HG03342 (cell line): ENCODE results near the gene WWC2.
A peak's percentile ranks its signal among the peaks of the same experiment; 100 is the strongest.

Experiments used
- ATAC-seq: cut with Tn5 transposase; IDR thresholded peaks from one replicate; pipeline ENCODE4 v1.9.1; 2021; ENCODE audit warnings: mild to moderate bottlenecking, moderate library complexity; ENCODE audit not compliant: unreplicated experiment

Gene WWC2

DNA sequence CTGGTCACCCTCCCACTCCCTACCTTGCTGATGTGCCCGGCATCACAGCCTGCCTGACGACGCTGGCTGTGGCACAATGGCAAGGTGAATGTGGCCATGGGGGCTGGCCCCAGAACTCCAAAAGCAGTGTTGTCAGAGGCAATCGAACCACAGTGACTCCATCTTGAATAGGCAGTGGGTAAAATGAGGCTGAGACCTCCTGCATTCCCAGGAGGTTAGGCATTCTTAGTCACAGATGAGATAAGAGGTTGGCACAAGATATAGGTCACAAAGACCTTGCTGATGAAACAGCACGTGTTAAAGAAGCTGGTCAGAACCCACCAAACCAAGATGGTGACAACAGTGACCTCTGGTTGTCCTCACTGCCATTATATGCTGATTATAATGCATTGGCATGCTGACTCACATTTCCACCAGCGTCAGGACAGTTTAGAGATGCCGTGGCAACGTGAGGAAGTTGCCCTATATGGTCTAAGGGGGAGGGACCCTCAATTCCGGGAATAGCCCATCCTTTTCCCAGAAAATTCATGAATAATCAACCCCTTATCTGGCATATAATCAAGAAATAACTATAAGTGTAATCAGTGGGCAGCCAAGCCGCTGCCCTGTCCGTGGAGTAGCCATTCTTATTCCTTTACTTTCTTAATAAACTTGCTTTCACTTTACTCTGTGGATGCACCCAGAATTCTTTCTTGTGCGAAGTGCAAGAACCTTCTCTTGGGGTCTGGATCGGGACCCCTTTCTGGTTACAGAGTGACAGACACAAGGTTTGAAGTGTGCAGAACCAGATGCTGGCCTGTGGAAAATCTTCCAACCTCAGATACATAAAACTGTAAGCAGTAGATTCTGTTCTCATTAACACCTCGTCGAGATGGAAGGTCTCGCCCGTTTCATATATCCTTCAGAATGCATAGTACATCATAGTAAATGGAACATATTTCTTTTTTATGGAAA, 249.9 kb downstream of the WWC2 start:
- peak; percentile 47 for ATAC-seq

DNA sequence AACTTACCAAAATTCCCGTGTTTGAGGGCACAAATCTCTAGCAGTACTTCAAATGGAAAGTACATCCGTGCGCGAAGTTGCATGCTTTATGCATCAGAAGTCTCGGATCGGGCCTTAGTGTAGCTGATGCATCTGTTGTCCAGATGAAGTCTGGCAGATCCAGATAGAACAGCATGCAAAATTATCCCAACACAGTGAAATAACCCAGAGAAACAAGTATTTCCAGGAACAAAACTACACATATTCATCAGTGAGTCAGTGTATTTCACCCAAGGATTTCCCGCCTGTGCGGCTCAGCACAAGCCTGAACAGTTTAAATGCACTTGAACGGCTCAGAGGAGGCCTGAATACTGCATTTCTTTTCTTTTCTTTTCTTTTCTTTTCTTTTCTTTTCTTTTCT, 250.6 kb downstream of the WWC2 start:
- ATAC-seq: no peak

DNA sequence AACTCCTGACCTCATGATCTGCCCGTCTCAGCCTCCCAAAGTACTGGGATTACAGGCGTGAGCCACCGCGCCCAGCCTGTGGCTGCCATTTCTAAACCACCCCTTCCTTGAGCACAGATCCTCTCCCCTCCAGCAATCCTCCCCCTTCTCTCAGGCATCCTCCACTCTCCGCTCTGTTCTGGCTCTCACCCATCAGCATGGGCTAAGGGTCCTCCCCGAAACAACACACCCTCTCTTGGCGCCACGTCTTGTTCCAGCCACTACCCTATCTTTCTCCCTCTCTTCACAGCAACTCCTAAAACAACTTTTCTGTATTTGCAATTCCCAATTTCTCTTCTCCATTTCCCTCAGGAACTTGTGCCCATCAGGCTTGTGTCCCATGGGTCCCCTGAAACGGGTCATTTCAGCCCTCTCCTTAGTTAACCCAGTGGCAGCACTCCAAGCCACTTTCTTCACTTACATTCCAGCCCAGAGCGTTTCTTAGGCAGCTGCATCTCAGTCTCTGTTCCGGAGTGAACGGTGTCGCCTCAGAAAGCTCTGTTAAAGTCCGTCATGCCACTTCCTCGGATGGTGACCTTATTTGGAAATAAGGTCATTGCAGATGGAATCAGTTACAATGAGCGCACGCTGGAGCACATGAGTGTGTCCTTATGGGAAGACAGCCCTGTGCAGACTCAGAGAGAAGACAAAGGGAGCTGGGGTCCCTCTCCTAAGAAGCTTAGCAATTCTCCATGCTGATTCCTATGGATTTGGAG, 251.4 kb downstream of the WWC2 start:
- no peak for ATAC-seq

DNA sequence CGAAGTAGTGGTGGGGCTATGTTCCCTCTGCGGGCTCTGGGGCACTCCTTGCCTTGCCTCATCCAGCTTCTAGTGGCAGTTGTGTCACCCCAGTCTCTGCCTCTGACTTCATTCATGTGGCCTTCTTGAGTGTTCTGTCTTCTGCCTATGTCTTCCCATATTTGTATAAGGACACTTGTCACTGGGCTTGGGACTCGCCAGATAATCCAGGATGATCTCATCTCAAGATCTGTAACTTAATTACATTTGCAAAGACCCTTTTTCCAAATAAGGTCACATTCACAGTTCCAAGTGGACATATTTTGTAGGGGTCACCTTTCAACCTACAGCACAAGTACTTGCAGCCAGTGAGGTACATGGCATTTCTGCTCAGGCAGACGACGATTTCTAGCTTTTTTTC, 253.5 kb downstream of the WWC2 start:
- no peak for ATAC-seq

DNA sequence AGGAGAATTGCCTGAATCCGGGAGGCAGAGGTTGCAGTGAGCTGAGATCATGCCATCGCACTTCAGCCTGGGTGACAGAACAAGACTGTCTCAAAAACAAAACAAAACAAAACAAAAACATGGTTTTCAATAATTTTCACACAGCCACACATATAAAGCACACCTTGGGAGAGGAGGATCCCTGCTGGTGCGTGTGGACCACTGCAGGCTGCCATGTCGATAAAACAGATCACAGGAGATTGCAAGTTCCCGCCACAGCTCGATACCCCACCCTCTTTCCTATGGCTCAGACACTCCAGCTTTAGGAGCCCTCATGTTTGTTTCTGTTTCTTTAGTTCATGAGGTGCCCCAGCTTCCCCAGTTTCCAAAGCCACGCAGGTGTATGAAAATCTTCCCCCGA, 254.5 kb downstream of the WWC2 start:
- ATAC-seq: no peak

DNA sequence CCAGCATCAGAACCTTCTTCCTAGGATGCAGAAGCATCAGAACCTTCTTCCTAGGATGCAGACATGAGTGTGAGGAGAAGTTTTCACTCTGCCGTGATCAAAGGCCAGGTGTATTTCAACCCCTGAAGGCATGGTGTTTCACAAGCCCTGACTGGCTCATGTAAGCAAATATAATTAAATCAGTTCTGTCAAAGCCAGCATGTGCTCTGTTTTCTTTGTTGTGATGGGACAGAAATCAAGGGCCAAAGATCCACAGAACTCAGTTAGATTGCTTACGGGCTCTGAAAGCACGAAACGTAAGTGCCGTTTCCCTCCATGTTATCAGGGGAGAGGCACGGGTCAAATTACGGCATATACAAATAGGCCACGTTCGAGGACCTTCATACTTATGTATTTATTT, 255.2 kb downstream of the WWC2 start:
- no peak for ATAC-seq

DNA sequence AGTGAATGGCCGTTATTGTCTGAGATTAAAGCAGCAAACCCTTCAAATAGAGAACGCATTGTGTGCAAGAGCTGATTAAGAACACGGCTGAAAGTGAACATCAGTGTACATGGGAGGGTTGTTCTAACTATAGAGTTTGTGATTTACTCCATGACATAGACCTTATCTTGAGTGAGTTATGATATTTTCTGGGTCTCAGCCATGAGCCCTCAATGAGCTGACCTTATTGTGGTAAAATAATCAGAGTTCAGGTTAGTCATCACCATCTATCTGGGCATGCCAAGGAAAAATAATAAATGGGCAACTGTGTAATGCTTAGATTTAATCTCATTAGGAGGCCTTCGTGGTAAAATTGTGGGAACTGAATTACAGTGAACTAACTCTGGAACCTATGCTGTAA, 256.3 kb downstream of the WWC2 start:
- no peak for ATAC-seq

DNA sequence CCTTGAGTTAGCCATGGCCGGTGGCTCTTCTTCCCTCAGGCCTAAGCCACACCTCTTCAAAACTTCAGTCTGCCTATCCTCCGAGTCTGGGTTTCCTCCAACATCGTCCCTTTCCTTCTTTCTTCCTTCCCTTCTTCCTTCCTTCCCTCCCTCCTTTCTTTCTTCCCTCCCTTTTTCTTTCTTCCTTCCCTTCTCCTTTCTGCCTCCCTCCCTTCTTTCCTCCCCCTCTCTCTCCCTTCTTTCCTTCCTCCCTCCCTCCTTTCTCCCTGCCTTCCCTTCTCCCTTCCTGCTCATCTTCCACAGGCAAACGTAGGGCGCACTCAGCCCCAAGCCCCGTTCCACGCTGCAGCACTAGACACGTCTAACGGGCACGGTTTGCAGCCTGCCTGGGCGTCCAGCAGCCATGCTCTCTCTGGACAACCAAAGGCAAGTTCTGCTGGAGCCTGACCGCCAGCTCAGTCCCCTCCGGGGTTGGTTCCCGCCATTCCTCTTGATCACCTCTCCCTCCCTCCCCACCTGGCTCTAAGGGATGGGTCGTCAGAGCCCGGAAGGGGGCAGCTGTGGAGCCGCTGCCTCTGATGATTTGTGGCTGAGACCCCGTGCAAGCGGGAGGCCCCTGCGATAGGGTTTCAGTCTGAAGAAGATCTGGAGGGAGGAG, 257.2 kb downstream of the WWC2 start:
- ATAC-seq: no peak

DNA sequence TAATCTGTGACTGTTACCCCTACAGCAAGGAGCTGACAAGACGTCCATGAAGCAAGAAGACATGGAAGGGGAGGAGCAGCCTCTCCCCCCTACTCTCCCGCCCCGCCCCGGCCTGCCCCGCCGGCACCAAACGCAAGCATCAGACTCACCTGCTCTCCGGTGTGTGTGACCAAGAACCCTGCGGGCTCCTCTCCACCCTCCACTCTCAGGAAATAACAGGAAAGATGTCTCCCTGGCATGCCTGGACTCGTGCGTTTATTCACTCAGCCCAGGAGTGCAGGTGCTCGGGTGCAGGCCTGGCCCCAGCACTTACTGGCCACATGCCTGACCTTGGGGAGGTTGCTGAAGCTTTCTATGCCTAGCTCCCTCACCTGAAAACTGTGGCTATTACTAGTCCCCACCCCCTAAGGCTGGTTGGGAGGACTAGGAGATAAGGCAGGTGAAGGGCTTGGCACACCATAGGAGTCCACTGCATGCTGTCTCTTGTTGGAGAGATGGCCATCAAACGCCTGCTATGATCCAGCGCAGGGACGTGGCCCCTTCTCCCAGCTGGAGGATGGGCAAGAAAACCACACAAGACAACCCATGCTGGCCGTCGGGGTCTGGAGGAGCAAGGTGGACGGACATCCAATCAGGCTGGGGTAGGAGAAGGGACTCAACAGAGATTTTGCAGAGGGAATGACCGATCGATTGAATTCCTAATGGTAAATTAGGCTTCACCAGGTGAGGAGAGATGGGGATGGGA, 258.0 kb downstream of the WWC2 start:
- no peak for ATAC-seq

DNA sequence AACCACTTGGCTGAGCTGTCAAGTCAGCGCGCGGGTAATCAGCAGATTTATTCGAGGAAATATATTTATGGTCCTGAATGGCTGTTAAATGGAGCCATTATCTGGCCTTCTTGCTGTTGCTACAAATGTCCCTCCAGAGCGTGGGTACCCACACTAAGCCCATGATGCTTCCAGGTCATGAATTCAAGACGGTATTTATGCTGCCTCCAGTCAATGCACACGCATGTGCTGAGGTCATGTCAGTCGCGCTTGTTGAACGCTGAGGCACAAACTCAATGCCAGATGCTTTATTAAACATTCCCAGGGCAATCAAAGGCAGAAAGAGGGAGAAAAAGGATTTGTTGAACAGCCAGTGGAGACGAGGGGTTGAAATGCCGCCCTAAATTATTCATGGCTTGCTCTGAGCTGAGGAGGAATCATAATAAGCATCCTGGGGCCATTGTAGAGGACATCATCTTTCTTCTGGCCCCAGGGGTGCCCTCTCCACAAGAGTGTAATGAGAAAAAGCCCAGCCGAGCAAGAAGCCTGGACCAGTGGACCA, 259.2 kb downstream of the WWC2 start:
- no peak for ATAC-seq

DNA sequence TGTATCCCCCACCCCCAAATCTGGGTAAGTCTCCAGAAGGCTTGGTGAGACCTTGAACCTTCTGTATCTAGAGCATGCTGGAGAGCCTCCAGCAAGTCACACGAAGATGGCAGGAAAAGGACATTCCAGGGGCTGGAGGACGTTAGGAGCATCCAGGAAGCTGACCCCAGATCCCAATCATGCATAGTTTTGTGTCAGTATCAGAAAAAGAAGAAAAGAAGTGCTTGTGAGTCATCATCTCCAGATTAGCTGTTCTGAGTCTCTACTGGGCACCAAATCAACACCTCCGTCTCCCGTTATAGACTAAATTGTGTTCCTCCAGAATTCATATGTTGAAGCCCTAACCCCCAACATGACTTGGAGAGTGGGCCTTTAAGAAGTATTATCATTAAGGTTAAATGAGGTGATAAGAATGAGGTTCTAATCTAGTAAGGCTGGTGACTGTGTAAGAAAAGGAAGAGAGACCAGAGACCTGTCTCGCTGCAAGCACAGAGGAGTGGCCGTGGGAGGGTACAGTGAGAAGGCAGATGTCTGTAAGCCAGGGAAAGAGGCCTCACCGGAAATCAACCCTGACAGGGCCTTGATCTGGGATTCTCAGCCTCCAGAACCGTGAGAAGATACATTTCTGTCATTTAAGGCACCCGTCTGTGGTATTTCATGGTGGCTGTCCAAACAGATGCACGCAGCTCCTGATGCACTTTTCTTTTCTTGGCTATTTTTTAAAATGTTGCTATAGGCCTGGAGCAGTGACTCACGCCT, 261.3 kb downstream of the WWC2 start:
- no peak for ATAC-seq

DNA sequence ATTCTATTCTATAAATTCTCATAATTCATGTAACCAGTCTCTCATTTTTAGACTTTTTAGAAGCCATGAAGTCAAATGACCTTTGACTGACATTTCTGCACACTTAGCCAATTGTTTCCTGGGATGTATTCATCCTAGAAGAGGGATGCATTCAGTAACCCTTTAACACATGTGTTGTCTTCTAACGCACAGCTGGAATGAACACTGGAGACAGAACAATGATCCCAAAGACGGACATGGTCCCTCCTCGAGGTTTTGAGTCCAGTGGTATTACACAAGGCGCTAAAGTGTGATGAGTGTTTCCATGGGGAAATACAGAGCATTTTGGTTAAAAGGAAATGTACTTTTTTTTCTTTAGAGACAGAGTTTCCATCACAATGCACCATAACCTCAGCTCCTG, 263.0 kb downstream of the WWC2 start:
- ATAC-seq: no peak

DNA sequence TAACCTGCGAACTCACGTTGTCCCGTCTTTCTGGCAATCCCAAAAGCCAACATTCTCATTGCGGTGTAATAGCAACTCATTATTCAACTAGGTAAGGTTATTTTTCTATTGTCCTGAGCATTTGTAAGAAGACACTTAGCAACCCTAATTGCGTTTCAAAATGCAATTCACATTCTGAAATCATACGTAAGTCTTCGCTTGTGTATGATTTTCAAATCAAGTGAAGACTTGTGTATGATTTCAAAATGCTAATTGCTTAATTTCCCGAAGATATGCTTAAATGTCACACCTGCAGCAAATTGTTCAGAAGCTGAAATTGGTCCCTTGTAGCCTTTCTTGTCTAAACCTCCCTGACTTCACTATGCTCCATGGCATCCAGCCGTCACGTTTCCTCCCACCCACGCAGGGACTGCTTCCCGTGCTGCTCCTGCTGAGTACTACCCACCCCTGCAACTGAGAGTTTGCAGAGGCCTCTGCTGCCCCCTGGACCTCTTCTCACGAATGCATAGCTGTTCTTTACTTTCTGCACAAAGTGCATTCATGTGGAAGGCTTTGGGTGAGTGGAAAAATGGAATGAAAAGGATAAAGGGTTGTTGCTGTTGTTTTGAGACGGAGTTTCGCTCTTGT, 264.0 kb downstream of the WWC2 start:
- no peak for ATAC-seq

DNA sequence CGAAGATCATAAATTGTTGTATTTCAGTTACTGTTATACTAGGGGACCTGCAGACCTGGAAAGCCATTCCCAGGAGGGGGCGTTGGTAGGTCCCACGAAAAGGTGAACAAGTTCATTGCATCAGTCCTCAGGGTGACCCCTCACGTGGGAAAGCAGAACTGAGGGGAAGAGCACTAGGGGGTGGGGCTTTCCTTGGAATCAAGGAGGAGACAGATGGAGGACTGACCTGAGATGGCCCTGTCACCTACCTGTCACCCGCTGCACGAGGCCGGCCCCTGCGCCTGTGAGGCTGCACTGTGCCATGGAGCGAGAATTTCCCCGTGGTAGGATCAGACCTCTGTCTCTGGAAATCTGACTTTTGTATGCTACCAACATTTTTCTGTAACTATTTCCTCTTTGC, 265.0 kb downstream of the WWC2 start:
- no peak for ATAC-seq

DNA sequence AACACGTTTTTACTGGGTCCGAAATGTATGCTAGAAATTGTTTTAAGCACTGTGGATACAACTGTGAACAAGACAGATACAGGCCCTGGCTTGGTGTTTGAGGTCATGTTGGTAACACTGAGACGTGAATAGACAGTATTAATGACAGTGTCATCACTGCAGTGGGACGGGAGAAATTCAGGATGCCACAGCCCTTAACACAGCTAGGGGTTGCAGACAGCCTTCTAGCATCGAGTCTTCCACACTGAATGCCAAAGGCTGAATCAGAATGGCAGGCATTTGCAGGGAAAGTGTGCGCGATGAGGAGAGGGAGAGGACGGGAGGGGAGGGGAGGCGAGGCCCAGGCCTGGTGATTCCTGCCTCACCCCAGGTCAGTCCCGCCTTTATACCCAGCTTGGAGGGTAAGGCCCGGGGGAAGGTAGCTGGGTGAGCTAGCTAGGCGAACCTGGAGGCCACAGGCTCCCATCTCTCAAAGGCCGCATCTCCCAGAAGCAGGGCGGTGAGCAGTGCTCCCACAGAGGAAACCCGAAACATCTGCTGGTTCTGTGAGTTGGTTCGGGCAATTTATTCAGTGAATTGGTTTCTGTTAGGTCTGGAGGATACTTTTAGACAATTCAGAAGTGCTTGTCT, 267.3 kb downstream of the WWC2 start:
- no peak for ATAC-seq

DNA sequence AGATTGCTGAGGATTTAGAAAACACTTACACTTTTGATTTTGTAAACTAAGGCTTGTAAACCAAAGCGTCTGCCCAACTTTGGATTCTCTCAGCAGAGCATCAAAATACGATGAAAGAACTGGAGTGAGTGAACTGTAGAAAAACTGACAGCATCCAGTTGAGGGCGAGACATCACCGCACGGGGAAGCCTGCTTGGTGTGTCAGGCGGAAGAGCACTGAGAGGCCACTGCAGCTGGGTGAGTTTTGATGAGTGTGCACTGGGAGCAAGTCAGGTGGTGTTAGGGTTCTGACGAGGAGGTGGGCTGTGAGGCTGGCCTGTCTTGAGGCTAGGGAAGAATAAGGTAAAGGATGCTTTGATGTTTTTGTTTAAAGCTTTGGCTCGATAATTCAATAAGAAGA, 270.0 kb downstream of the WWC2 start:
- ATAC-seq: no peak
